HCT116 (cell line): Measurements from ENCODE around the gene NR6A1. TPM values are rescaled to one million over a fixed set of nuclear protein-coding genes. Genes with fewer than 3 reads are reported as not detected.

ENCODE experiments used
- ATAC-seq: fragments of 200-7000 bp; cut with Tn5 transposase; 2 replicates; pipeline ENCODE4 v1.9.1; 2020; ENCODE audit warnings: mild to moderate bottlenecking, moderate library complexity
- BruUV-seq: library from RNA; stranded (reverse); fragments of 400-500 nt; replicated peaks from 2 replicates; lab custom pipeline; 2021; lab: Mats Ljungman, UMichigan
- CTCF ChIA-PET: fragments of 300-600 bp; sonication (Branson Sonifier 250); formaldehyde crosslinking; loops from one replicate; lab custom pipeline; 2021; ENCODE audit warnings: antibody characterized with exemption; lab: Charles Lee
- POLR2A ChIA-PET: fragments of 300-600, 350-600 bp; sonication (Branson Sonifier 250); formaldehyde crosslinking; loops from one replicate; lab custom pipeline; 2021; ENCODE audit warnings: antibody characterized with exemption; lab: Charles Lee
- RAD21 ChIA-PET, 2 experiments: fragments of 300-600 bp; sonication (Branson Sonifier 250); formaldehyde crosslinking; loops; one replicate each; lab custom pipeline; 2023; ENCODE audit warnings: low total read pairs in 2 of 2; ENCODE audit not compliant: uncharacterized antibody in 2 of 2, unreplicated experiment in 2 of 2, low non-redundant PET in 1 of 2; lab: Charles Lee
- DNase-seq: peaks from one replicate; pipeline ENCODE4 v3.0.0-alpha.2; 2010; ENCODE audit warnings: low read depth, low spot score
- H2AFZ ChIP-seq: fragments of 200-600 bp; shearing (Covaris generic), sonication (generic); 2 replicates; pipeline ENCODE4 v1.6.1; 2017; ENCODE audit warnings: low read depth, mixed run types, mixed read lengths, antibody characterized with exemption, low read length; ENCODE audit not compliant: poor library complexity, severe bottlenecking
- H3K27ac ChIP-seq: 2 replicates; pipeline ENCODE4 v1.5.1; 2012; ENCODE audit warnings: low read depth, low read length
- H3K27me3 ChIP-seq: fragments of 200-600 bp; sonication (generic); 2 replicates; pipeline ENCODE4 v1.6.1; 2016; ENCODE audit warnings: mixed run types, low read length, mixed read lengths; ENCODE audit not compliant: insufficient read depth
- H3K36me3 ChIP-seq, 2 experiments: fragments of 200-500 bp in 1 of 2; fragments of 200-600 bp in 1 of 2; sonication (Bioruptor generic) in 1 of 2; sonication (generic) in 1 of 2; 2 replicates each; pipeline versions ENCODE4 v1.5.1 to v1.6.1; 2014 to 2016; ENCODE audit warnings: low read length in 2 of 2, inconsistent platforms in 1 of 2, mixed read lengths in 1 of 2, mixed run types in 1 of 2; ENCODE audit not compliant: insufficient read depth in 2 of 2, control insufficient read depth in 1 of 2
- H3K4me1 ChIP-seq, 2 experiments: fragments of 200-600 bp in 1 of 2; sonication (generic) in 1 of 2; 2 replicates each; pipeline versions ENCODE4 v1.5.1 to v1.6.1; 2012 to 2017; ENCODE audit warnings: low read length in 2 of 2, inconsistent platforms in 1 of 2, mild to moderate bottlenecking in 1 of 2, mixed read lengths in 1 of 2, mixed run types in 1 of 2, moderate library complexity in 1 of 2; ENCODE audit not compliant: insufficient read depth in 2 of 2, control insufficient read depth in 1 of 2
- H3K4me2 ChIP-seq: fragments of 200-600 bp; sonication (generic); 2 replicates; pipeline ENCODE4 v1.6.1; 2017; ENCODE audit warnings: mixed run types, low read length, mixed read lengths
- H3K4me3 ChIP-seq, 2 experiments: fragments of 200-600 bp in 1 of 2; sonication (generic) in 1 of 2; replicated peaks in 1 of 2; 2 replicates each; pipeline ENCODE4 v1.5.1; 2011 to 2016; ENCODE audit warnings: low read length in 2 of 2, control low read depth in 1 of 2, low read depth in 1 of 2, mild to moderate bottlenecking in 1 of 2, mixed read lengths in 1 of 2, mixed run types in 1 of 2
- H3K79me2 ChIP-seq: fragments of 200-600 bp; sonication (generic); 2 replicates; pipeline ENCODE4 v1.6.1; 2017; ENCODE audit warnings: mild to moderate bottlenecking, mixed run types, low read length, moderate library complexity, mixed read lengths; ENCODE audit not compliant: insufficient read depth
- H3K9ac ChIP-seq: fragments of 200-600 bp; sonication (generic); 2 replicates; pipeline ENCODE4 v1.6.1; 2016; ENCODE audit warnings: low read length, mixed read lengths
- H3K9me2 ChIP-seq: fragments of 200-600 bp; sonication (generic), shearing (Covaris generic); 2 replicates; pipeline ENCODE4 v1.6.1; 2017; ENCODE audit warnings: mixed run types, mild to moderate bottlenecking, moderate library complexity; ENCODE audit not compliant: insufficient read depth
- H3K9me3 ChIP-seq, 2 experiments: fragments of 200-500 bp in 1 of 2; fragments of 200-600 bp in 1 of 2; sonication (Bioruptor generic) in 1 of 2; sonication (generic) in 1 of 2; 2 replicates each; pipeline ENCODE4 v1.6.1; 2014 to 2017; ENCODE audit warnings: low read length in 2 of 2, mixed read lengths in 2 of 2, inconsistent platforms in 1 of 2, low read depth in 1 of 2, mild to moderate bottlenecking in 1 of 2, mixed run types in 1 of 2, moderate library complexity in 1 of 2; ENCODE audit not compliant: control insufficient read depth in 1 of 2, insufficient read depth in 1 of 2
- H4K20me1 ChIP-seq: fragments of 200-600 bp; sonication (generic), shearing (Covaris generic); 2 replicates; pipeline ENCODE4 v1.6.1; 2017; ENCODE audit warnings: mixed run types, mild to moderate bottlenecking, moderate library complexity; ENCODE audit not compliant: insufficient read depth
- EGR1 ChIP-seq: IDR thresholded peaks from 2 replicates; pipeline ENCODE4 v1.6.1; 2012; ENCODE audit warnings: low read depth
- EZH2phosphoT487 ChIP-seq: fragments of 200-600 bp; IDR thresholded peaks from 2 replicates; pipeline ENCODE4 v1.6.1; 2018; ENCODE audit warnings: antibody characterized with exemption, borderline replicate concordance
- FOSL1 ChIP-seq: IDR thresholded peaks from 2 replicates; pipeline ENCODE4 v1.6.1; 2012; ENCODE audit warnings: low read depth
- RAD21 ChIP-seq: IDR thresholded peaks from 2 replicates; pipeline ENCODE4 v1.6.1; 2012; ENCODE audit warnings: low read depth, mild to moderate bottlenecking
- SIN3A ChIP-seq: IDR thresholded peaks from 2 replicates; pipeline ENCODE4 v1.6.1; 2012; ENCODE audit warnings: low read depth
- SP1 ChIP-seq: IDR thresholded peaks from 2 replicates; pipeline ENCODE4 v1.6.1; 2012; ENCODE audit warnings: low read depth
- SRF ChIP-seq: IDR thresholded peaks from 2 replicates; pipeline ENCODE4 v1.6.1; 2012; ENCODE audit warnings: low read depth
- TCF7L2 ChIP-seq: IDR thresholded peaks from 2 replicates; pipeline ENCODE4 v1.7.0; 2011; ENCODE audit warnings: borderline replicate concordance, inconsistent platforms; ENCODE audit not compliant: insufficient read depth, insufficient read length; ENCODE audit errors: extremely low read depth
- YY1 ChIP-seq: IDR thresholded peaks from 2 replicates; pipeline ENCODE4 v1.6.1; 2011; ENCODE audit warnings: low read length, low read depth, moderate library complexity, mild to moderate bottlenecking; ENCODE audit not compliant: insufficient replicate concordance; ENCODE audit errors: extremely low read depth
- intact Hi-C: fragments of 100-400 bp; cut with micrococcal nuclease; formaldehyde crosslinking; loops from 2 replicates; pipeline ENCODE4 v1.10.0; 2022
- total RNA-seq: library from RNA; stranded (reverse); gene quantifications from one replicate; pipeline ENCODE4 v1.2.1, GENCODE V29; 2021; ENCODE audit not compliant: unreplicated experiment
- TF ChIP-seq, protein P1 (sequence below): IDR thresholded peaks from 2 replicates; pipeline ENCODE4 v1.6.1; 2012
- TF ChIP-seq, protein P2 (sequence below), 3 experiments: fragments of 200-600 bp in 1 of 3; sonication (generic) in 1 of 3; IDR thresholded peaks in 2 of 3; conservative IDR thresholded peaks in 1 of 3; 2 replicates each; pipeline ENCODE4 v1.5.1; 2012 to 2017; ENCODE audit warnings: low read depth in 2 of 3, low read length in 2 of 3, antibody characterized with exemption in 1 of 3, borderline replicate concordance in 1 of 3, control low read depth in 1 of 3, mild to moderate bottlenecking in 1 of 3, mixed read lengths in 1 of 3, mixed run types in 1 of 3, moderate library complexity in 1 of 3; ENCODE audit not compliant: insufficient read depth in 1 of 3
- TF ChIP-seq, protein P3 (sequence below): IDR thresholded peaks from 2 replicates; pipeline ENCODE4 v1.6.1; 2011; ENCODE audit warnings: mild to moderate bottlenecking, low read length, moderate library complexity; ENCODE audit not compliant: insufficient replicate concordance; ENCODE audit errors: extremely low read depth
- TF ChIP-seq, protein P4 (sequence below): IDR thresholded peaks from 2 replicates; pipeline ENCODE4 v1.6.1; 2012; ENCODE audit warnings: low read depth

NR6A1 gene
- total RNA-seq, 1 experiment from 2014 or later, result 9.9 TPM

DNA sequence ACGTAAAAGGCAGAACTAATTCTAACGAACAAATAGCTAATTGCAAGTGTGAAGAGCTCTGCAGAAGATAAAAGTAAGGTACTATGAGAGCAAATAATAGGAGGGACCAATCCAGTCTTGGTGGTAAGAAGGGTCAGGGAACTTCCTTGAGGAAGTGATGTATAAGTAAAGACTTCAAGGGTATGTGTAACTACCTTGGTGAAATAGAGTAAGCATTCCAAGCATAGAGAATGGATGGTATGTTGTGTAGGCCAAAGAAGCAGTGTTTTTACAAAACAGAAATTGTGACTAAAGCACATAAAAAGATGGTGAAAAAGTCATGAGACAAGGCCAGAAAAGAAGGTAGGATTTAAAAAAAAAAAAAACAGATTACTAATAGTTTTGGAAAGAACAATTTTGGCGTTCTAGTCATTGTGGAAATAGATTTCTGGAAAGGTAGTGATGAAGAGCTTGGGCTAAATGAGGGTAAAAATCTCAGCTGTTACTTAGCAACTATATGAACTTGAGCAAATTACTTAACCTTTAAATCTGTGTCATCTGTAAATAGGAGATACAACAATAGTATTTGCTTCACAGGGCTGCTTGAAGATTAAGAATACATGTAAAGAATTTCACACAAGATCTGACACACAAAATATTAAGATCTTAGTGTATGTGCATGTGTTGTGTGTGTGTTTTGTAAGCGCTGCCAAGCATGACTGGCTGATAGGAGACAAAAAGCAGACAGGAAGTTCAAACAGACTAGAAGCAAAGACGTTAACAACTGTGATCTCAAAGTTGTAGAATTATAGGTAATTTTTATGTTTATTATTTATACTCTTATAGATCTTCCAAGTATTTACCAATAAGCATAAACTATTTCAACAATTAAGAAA, 73.5 kb downstream of the NR6A1 start:
- DNase-seq, result no peak
- RAD21 ChIA-PET, result no interaction called here
- Histone ChIP-seq H2AFZ (no peak overlapping the region), H3K9ac (no peak overlapping the region), H3K9me3 (no peaks in the 10 kb centered on the region), H4K20me1 (no peaks in the 10 kb centered on the region), H3K27ac (no peak overlapping the region), H3K4me2 (peak overlapping the region; percentile 75), H3K79me2 (peaks cover 21% of the 10 kb centered on the region), H3K4me3 (0 out of 4 replicates have a peak overlapping the region, but pooled peaks of 1 of the 2 experiments have one; percentile 2), H3K4me1 (peaks cover 31 to 65% of the 10 kb centered on the region in 2 experiments), H3K36me3 (no peaks in the 10 kb centered on the region), H3K9me2 (no peaks in the 10 kb centered on the region), H3K27me3 (no peaks in the 10 kb centered on the region)
- no peak for ATAC-seq
- CTCF ChIA-PET, result no interaction called here
- TF ChIP-seq EGR1 (no peak), FOSL1 (no peak), SRF (no peak), EZH2phosphoT487 (no peak), SP1 (no peak), YY1 (no peak), SIN3A (no peak), TCF7L2 (no peak), RAD21 (no peak)
- TF ChIP-seq, protein P1, sequence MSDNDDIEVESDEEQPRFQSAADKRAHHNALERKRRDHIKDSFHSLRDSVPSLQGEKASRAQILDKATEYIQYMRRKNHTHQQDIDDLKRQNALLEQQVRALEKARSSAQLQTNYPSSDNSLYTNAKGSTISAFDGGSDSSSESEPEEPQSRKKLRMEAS, result no peak
- TF ChIP-seq, protein P2, sequence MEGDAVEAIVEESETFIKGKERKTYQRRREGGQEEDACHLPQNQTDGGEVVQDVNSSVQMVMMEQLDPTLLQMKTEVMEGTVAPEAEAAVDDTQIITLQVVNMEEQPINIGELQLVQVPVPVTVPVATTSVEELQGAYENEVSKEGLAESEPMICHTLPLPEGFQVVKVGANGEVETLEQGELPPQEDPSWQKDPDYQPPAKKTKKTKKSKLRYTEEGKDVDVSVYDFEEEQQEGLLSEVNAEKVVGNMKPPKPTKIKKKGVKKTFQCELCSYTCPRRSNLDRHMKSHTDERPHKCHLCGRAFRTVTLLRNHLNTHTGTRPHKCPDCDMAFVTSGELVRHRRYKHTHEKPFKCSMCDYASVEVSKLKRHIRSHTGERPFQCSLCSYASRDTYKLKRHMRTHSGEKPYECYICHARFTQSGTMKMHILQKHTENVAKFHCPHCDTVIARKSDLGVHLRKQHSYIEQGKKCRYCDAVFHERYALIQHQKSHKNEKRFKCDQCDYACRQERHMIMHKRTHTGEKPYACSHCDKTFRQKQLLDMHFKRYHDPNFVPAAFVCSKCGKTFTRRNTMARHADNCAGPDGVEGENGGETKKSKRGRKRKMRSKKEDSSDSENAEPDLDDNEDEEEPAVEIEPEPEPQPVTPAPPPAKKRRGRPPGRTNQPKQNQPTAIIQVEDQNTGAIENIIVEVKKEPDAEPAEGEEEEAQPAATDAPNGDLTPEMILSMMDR (IDR thresholded peaks at IDR 0.05 in 2 of 3, conservative IDR thresholded peaks at IDR 0.05 in 1 of 3; ENCODE audit: borderline replicate concordance in 1 of 3, insufficient read depth in 1 of 3, low read depth in 2 of 3, low read length in 2 of 3), result no peak
- TF ChIP-seq, protein P3, sequence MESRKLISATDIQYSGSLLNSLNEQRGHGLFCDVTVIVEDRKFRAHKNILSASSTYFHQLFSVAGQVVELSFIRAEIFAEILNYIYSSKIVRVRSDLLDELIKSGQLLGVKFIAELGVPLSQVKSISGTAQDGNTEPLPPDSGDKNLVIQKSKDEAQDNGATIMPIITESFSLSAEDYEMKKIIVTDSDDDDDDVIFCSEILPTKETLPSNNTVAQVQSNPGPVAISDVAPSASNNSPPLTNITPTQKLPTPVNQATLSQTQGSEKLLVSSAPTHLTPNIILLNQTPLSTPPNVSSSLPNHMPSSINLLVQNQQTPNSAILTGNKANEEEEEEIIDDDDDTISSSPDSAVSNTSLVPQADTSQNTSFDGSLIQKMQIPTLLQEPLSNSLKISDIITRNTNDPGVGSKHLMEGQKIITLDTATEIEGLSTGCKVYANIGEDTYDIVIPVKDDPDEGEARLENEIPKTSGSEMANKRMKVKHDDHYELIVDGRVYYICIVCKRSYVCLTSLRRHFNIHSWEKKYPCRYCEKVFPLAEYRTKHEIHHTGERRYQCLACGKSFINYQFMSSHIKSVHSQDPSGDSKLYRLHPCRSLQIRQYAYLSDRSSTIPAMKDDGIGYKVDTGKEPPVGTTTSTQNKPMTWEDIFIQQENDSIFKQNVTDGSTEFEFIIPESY, result no peak
- TF ChIP-seq, protein P4, sequence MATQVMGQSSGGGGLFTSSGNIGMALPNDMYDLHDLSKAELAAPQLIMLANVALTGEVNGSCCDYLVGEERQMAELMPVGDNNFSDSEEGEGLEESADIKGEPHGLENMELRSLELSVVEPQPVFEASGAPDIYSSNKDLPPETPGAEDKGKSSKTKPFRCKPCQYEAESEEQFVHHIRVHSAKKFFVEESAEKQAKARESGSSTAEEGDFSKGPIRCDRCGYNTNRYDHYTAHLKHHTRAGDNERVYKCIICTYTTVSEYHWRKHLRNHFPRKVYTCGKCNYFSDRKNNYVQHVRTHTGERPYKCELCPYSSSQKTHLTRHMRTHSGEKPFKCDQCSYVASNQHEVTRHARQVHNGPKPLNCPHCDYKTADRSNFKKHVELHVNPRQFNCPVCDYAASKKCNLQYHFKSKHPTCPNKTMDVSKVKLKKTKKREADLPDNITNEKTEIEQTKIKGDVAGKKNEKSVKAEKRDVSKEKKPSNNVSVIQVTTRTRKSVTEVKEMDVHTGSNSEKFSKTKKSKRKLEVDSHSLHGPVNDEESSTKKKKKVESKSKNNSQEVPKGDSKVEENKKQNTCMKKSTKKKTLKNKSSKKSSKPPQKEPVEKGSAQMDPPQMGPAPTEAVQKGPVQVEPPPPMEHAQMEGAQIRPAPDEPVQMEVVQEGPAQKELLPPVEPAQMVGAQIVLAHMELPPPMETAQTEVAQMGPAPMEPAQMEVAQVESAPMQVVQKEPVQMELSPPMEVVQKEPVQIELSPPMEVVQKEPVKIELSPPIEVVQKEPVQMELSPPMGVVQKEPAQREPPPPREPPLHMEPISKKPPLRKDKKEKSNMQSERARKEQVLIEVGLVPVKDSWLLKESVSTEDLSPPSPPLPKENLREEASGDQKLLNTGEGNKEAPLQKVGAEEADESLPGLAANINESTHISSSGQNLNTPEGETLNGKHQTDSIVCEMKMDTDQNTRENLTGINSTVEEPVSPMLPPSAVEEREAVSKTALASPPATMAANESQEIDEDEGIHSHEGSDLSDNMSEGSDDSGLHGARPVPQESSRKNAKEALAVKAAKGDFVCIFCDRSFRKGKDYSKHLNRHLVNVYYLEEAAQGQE, result no peak
- POLR2A ChIA-PET, result no interaction called here
- BruUV-seq, result no TSS peak
- intact Hi-C loops, result no loop called here
